A172 (cell line): Measurements from ENCODE around the gene FAU. TPM values are rescaled to one million over a fixed set of nuclear protein-coding genes. Genes with fewer than 3 reads are reported as not detected.

Experiments
- DNase-seq: peaks from one replicate; pipeline ENCODE4 v3.0.0-alpha.2; 2015; ENCODE audit warnings: low spot score
- total RNA-seq: library from RNA; depleted of rRNA; stranded (reverse); fragments of >200 nt; shearing (Covaris generic); gene quantifications from 2 replicates; pipeline ENCODE4 v1.2.3, GENCODE V29; 2014

Gene FAU
- total RNA-seq, 1 experiment from 2014 or later: 528 TPM

- no peak for DNase-seq
Measured at GRCh38 chr11:65136515-65137096, 14.7 kb upstream of the FAU start.

GRCh38 chr11:65135633-65136145 is 13.8 kb upstream of the FAU start:
- no peak for DNase-seq

GRCh38 chr11:65134952-65135632 is 13.2 kb upstream of the FAU start:
- DNase-seq: peak; percentile 97

DNA sequence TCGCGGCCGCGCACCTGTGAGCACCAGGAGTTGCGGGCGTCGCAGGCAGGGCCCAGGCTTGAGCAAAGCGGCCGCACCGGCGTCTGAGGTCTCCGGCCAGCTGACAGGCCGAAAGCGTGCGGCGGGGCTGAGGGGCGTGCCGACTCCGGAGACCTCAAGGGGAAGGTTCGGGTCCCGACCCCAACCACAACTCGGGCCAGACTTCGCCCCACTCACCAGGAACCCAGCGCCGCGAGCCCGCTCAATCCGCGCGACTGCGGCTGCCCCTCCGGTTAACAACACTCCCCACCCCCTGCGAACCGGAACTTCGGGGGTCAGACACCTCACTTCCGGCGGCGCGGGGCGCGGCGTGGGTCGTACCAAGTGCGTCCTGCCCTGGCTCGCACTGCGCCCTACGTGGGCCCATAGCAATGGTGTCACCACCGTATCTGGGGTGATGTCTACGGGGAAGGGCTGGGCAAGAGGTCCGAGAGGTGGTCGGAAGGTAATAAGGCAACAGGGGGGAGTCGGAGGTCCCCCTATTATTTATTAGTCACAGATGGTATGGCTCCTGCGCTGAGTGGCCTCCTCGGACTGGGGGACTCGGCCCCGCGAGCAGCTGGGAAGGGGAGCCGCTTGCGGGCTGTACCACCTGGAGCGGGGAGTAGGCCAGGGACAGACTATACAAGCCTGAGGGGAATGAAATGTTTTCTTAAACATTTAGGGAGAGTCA is 12.5 kb upstream of the FAU start, which contains the start of gene SYVN1:
Gene SYVN1, minus strand, starts transcription at position 280 of the 712 bp plus-strand sequence. CDS start 918 bp downstream, outside the sequence.
- peak; percentile 74 for DNase-seq

DNA sequence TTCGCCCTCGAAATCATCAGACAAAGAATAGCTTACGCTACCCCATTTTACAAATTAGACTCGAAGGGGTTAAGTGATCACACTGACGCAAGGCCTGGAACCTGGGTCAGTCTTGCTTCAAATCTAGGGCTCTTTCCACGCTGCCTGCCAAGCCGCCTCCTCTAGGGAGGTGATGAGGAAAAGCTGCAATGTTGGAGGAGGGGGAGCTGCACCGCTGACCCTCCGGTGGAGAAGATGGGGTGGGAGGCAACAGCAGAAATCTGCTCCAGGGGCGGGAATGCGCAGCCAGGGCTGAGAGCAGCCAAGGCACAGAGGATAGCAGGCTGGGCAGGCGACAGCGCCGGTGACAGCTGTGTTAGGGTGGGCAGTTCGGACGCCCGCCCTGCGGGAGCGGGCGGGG is 11.8 kb upstream of the FAU start:
- DNase-seq: no peak

GRCh38 chr11:65132988-65133700 is 11.2 kb upstream of the FAU start:
- no peak for DNase-seq

GRCh38 chr11:65132238-65132987 is 10.5 kb upstream of the FAU start:
- no peak for DNase-seq

DNA sequence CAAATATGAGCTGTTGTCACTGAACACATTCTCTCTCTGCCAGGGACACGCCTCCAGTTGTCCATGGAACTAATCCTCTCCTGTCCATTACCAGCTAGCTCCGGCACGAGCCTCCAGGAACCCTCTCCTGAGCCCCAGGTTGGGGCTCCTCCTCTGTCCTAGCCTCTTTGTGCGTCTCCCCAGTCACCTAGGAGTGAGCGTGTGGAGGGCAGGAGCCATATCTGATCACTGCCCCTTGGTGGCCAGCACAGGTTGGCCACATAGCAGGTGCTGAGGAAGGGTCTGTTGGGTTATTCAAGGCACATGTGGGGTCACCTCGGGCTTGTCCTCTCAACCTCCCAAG is 9.9 kb upstream of the FAU start:
- DNase-seq: no peak

GRCh38 chr11:65131417-65131776 is 9.5 kb upstream of the FAU start:
- DNase-seq: no peak

GRCh38 chr11:65130631-65131416 is 8.9 kb upstream of the FAU start:
- no peak for DNase-seq

DNA sequence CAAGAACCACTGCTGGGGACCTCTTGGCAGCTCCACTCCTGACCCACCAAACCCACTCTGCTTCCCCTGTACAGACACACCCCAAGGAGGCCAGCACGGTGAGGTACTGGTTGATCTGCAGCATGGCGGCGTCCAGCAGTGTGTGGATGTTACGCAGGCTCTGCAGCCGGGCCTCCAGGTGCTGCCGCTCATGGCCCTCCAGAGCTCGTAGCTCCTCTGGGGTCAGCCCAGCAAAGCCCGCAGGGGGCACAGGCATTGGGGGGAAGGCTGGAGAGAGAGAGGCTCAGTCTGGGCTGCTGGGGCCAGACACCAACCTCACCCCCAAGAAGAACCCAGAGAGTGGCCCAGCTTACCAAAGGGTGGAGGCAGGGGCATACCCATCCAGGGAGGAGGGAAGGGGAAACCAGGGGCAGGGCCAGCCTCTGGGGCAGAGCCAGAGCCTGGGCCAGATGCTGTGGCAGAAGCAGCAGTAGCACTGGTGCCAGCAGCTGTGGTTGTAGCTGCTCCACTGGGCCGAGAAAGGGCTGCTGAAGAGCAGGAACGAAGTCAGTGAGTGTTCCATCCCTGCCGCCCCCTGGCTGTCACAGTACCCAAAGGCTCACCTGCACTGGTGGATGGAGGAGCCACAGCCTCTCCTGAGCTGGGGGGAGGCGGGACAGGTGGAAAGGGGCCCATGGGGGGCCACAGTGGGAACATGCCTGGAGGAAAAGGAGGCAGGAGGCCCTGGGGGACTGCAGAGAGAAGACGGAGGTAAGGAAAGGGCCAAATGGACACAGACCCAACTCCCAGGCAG is 7.9 kb upstream of the FAU start:
- DNase-seq: no peak

DNA sequence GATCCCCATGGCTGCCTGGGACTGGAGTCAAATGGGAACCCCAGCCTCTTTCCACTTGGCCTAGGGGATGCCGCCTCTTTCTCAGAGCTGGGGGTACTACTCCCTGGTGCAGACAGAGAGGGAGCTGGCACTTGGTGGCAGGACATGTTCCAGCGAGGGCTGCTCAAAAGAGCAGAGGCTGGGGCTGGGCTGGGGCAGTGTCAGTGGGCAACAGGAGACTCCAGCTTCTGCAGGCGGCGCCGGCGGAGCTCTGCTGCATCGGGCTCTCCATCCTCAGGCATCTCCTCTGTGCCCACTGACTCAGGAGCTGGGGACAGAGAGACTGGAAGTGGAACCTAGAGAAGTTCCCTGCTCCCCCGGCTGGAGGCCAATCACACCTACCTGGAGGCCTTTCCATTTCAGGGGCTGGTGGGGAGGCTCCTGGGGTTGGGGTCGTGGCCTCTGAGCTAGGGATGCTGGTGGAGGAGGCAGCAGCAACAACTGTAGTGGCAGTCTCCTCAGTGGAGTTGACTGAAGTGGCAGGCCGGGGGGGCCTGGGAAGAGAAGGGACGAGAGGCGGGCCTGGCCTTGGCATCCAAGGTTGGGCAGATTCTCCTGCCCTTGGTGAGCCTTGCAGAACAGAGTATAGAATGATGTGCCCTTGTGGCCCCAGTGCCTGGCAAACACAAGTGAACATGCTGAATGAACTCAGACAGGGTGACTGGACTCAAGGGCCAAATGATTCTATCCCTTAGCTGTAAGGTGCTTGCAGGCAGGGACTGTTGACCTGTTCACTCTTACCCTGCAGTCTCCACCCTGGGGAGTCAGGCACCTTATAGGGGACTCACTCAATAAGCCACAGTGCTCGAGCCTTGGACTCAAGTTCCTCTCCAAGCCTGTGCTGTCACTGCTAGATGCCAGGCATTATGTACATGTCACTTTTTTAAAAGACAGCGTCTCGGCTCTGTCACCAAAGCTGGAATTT is 6.5 kb upstream of the FAU start:
- DNase-seq: no peak

- no peak for DNase-seq
Measured at GRCh38 chr11:65127473-65128181, 5.7 kb upstream of the FAU start.

DNA sequence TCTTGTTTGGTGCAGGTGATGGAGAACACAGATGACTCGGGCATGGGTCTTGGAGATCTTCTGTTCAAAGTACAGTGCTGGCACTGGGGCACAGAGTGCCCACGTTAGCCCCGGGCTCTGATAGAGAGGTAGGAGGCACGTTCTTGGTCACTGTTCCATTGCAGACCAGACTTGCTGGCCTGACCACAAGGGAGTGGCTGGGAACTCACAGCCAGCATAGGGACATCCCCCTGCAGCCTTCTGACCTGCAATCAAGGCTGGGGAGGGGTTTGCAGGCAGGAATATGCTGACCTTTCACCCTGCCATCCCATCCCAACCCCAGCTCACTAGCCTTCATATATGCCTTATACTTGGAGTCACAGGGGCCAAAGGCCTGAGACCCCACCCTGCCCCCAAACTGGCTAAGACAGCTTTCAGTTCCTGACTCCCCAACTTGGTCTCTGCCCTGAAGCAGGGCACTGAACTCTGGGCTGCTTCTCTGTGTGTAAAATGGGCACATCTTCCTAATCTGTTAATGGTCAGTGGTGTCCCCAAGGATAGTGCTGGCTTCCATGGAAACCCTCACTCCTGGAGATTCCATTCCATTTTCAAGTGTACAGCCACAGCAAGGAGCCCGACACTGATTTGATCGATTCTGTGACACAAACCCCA is 4.8 kb upstream of the FAU start:
- DNase-seq: no peak

DNA sequence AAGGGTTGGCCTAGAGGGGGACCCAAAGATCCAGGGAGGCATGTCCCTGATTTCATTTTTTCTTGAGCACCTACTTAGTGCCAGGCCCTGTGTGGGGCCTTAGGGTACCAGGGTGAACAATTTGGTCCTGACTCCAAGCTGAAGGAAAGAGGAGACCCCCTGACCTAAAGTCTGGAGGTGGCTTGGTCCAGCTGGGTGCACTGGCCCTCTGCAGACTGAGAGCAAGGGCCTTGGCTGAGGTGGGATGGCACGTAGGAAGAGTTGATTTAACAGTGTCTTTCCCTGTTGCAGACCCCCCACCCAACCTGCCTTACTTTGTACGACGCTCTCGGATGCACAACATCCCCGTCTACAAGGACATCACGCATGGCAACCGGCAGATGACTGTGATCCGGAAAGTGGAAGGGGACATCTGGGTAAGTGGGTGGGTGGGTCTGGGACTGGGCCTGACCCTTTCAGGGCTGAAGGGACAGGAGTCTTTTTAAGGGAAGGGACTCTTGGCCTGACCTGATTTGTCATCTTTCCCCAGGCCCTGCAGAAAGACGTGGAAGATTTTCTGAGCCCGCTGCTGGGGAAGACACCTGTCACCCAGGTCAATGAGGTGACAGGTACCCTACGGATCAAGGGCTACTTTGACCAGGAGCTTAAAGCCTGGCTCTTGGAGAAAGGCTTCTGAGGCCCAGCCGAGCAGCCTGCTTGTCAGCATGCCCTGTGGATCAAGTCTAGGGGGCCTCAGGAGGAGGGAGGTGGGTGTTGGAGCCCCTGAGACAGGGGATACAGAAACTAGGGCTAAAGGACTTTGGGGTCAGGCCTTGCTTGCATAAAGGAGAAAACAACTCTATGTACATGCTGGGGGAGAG is 3.5 kb upstream of the FAU start:
- DNase-seq: no peak

DNA sequence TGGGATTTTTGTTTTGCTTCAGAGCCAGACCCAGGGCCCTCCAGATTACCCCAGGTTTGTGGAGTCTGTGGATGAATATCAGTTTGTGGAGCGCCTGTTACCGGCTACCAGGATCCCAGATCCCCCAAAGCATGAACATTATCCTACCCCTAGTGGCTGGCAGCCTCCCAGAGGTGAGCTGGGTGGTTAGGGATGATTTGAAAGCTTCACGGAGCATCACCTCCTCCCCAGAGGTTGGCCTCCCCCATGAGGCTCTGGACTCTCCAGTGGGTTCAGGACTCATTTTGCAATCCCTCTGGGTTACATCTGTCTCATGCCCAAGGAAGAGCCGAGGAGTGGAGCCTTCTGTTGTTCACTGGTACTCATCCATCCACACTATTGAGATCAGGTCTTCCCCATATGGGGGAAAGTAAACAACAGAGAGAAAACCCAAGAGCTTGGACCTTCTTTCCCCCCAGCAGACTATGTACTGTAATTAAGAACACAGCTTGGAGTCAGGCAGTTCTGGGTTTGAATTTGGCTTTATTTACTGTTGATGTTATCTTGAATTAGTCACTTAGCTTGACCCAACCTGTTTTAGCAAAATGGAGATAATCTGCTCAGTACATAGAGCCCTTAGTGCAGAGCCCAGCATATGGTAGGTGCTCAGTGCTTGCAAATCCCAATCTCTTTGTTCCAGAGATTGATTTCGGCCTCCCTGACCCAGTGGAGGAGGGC is 2.7 kb upstream of the FAU start:
- DNase-seq: no peak
